ENCODE results near the gene PADI3.

GRCh38 chr1:17295292-17295691 lies 46.4 kb downstream of the PADI3 start:
- TF ChIP-seq POLR2AphosphoS5 (IDR thresholded peaks at IDR 0.05; ENCODE audit: low read depth) (no peak), EZH2 (IDR thresholded peaks at IDR 0.05; ENCODE audit: low read depth, unreplicated experiment) (no peak), EZH2phosphoT487 (IDR thresholded peaks at IDR 0.05; ENCODE audit: unreplicated experiment) (no peak), CREB1 (CRISPR knock-in tag; IDR thresholded peaks at IDR 0.05; ENCODE audit: low read depth) (no peak), ZNF114 (CRISPR knock-in tag; IDR thresholded peaks at IDR 0.05) (no peak)
- TF ChIP-seq, protein P1, sequence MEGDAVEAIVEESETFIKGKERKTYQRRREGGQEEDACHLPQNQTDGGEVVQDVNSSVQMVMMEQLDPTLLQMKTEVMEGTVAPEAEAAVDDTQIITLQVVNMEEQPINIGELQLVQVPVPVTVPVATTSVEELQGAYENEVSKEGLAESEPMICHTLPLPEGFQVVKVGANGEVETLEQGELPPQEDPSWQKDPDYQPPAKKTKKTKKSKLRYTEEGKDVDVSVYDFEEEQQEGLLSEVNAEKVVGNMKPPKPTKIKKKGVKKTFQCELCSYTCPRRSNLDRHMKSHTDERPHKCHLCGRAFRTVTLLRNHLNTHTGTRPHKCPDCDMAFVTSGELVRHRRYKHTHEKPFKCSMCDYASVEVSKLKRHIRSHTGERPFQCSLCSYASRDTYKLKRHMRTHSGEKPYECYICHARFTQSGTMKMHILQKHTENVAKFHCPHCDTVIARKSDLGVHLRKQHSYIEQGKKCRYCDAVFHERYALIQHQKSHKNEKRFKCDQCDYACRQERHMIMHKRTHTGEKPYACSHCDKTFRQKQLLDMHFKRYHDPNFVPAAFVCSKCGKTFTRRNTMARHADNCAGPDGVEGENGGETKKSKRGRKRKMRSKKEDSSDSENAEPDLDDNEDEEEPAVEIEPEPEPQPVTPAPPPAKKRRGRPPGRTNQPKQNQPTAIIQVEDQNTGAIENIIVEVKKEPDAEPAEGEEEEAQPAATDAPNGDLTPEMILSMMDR (conservative IDR thresholded peaks at IDR 0.05; ENCODE audit: low read depth in 2 of 2), result no peak
- TF ChIP-seq, protein P2, sequence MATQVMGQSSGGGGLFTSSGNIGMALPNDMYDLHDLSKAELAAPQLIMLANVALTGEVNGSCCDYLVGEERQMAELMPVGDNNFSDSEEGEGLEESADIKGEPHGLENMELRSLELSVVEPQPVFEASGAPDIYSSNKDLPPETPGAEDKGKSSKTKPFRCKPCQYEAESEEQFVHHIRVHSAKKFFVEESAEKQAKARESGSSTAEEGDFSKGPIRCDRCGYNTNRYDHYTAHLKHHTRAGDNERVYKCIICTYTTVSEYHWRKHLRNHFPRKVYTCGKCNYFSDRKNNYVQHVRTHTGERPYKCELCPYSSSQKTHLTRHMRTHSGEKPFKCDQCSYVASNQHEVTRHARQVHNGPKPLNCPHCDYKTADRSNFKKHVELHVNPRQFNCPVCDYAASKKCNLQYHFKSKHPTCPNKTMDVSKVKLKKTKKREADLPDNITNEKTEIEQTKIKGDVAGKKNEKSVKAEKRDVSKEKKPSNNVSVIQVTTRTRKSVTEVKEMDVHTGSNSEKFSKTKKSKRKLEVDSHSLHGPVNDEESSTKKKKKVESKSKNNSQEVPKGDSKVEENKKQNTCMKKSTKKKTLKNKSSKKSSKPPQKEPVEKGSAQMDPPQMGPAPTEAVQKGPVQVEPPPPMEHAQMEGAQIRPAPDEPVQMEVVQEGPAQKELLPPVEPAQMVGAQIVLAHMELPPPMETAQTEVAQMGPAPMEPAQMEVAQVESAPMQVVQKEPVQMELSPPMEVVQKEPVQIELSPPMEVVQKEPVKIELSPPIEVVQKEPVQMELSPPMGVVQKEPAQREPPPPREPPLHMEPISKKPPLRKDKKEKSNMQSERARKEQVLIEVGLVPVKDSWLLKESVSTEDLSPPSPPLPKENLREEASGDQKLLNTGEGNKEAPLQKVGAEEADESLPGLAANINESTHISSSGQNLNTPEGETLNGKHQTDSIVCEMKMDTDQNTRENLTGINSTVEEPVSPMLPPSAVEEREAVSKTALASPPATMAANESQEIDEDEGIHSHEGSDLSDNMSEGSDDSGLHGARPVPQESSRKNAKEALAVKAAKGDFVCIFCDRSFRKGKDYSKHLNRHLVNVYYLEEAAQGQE (IDR thresholded peaks at IDR 0.05; ENCODE audit: unreplicated experiment), result no peak

Data from GM23338 (cell line).